ENCODE measurements around the gene PRSS37. TPM values are rescaled to one million over a fixed set of nuclear protein-coding genes. Genes with fewer than 3 reads are reported as not detected.

Gene PRSS37
- not detected in 2 replicates for total RNA-seq

GRCh38 chr7:141841385-141841784, at the start of gene PRSS37:
Gene PRSS37, minus strand, starts transcription at chr7:141841485. Its CDS starts 436 bp downstream, at chr7:141841049.
- TF ChIP-seq, protein P1, sequence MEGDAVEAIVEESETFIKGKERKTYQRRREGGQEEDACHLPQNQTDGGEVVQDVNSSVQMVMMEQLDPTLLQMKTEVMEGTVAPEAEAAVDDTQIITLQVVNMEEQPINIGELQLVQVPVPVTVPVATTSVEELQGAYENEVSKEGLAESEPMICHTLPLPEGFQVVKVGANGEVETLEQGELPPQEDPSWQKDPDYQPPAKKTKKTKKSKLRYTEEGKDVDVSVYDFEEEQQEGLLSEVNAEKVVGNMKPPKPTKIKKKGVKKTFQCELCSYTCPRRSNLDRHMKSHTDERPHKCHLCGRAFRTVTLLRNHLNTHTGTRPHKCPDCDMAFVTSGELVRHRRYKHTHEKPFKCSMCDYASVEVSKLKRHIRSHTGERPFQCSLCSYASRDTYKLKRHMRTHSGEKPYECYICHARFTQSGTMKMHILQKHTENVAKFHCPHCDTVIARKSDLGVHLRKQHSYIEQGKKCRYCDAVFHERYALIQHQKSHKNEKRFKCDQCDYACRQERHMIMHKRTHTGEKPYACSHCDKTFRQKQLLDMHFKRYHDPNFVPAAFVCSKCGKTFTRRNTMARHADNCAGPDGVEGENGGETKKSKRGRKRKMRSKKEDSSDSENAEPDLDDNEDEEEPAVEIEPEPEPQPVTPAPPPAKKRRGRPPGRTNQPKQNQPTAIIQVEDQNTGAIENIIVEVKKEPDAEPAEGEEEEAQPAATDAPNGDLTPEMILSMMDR (conservative IDR thresholded peaks at IDR 0.05; ENCODE audit: low read depth, low read length): no peak
- H3K4me3 ChIP-seq (ENCODE audit: low read depth, low read length): no peak within 1 kb of the TSS
- no peak for DNase-seq (ENCODE audit: low read depth)

DNA sequence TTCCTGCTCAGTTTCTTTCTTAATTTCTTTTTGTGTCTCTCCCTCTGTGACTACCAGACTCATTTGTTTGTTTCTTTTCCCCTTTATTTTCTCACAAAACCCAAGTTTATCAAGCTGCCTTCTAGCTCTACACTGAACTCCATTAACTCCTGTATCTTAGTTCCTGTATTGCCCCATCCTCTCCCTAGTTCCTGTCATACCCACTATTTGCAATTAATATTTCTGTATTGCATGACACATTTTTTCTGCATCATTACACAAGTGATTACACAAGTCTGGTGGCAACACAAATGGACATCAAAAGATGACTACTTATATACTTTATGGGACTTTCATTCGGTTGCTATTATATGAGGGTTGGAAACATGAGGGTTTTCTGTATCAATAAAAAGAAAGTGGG, 48.0 kb upstream of the PRSS37 start:
- TF ChIP-seq, protein P1 (conservative IDR thresholded peaks at IDR 0.05; ENCODE audit: low read depth, low read length): no peak
- DNase-seq (ENCODE audit: low read depth): no peak
- H3K4me3 ChIP-seq (ENCODE audit: low read depth, low read length): no peak overlapping the region

- no peak for DNase-seq (ENCODE audit: low read depth)
- no peak overlapping the region for H3K4me3 ChIP-seq (ENCODE audit: low read depth, low read length)
- TF ChIP-seq, protein P1 (conservative IDR thresholded peaks at IDR 0.05; ENCODE audit: low read depth, low read length): no peak
Measured at GRCh38 chr7:141884539-141885225, 43.4 kb upstream of the PRSS37 start.

DNA sequence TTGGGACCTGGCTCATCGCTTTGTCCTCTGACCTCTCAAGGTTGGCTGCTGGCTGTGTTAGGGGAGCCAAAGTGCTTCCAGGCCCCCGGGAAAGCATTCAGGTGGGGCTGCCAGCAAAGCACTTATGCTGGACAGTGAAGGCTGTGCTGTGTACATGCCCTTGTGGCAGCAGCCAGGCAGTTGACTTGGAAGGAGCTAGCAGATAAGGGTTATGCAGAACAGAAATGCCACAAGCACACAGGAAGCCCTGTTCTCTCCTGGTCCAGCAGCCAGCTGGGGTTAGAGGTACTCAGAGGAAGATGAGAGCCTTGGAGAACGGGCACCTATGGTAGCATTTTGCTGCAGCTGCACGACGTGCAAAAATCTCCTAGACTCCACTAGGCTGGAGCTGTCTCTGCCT, 39.7 kb upstream of the PRSS37 start:
- DNase-seq (ENCODE audit: low read depth): no peak
- TF ChIP-seq, protein P1 (conservative IDR thresholded peaks at IDR 0.05; ENCODE audit: low read depth, low read length): no peak
- no peak overlapping the region for H3K4me3 ChIP-seq (ENCODE audit: low read depth, low read length)

GRCh38 chr7:141877365-141877764, 36.1 kb upstream of the PRSS37 start:
- TF ChIP-seq, protein P1 (conservative IDR thresholded peaks at IDR 0.05; ENCODE audit: low read depth, low read length): no peak

GRCh38 chr7:141876371-141876770, 35.1 kb upstream of the PRSS37 start:
- no peak overlapping the region for H3K4me3 ChIP-seq (ENCODE audit: low read depth, low read length)
- TF ChIP-seq, protein P1 (conservative IDR thresholded peaks at IDR 0.05; ENCODE audit: low read depth, low read length): no peak
- DNase-seq (ENCODE audit: low read depth): no peak

More at GRCh38 chr7:141877365-141877764, 36.1 kb upstream of the PRSS37 start:
- H3K4me3 ChIP-seq (ENCODE audit: low read depth, low read length): no peak overlapping the region
- no peak for DNase-seq (ENCODE audit: low read depth)

- TF ChIP-seq, protein P1 (conservative IDR thresholded peaks at IDR 0.05; ENCODE audit: low read depth, low read length): no peak
- no peak overlapping the region for H3K4me3 ChIP-seq (ENCODE audit: low read depth, low read length)
Measured at GRCh38 chr7:141875453-141875852, 34.2 kb upstream of the PRSS37 start.

More at GRCh38 chr7:141875453-141875852, 34.2 kb upstream of the PRSS37 start:
- DNase-seq (ENCODE audit: low read depth): no peak
